Panc1 (cell line): Measurements from ENCODE around the gene INPP5A. TPM values are rescaled to one million over a fixed set of nuclear protein-coding genes. Genes with fewer than 3 reads are reported as not detected.

Experiments
- ATAC-seq: fragments of 200-7000 bp; cut with Tn5 transposase; 2 replicates; pipeline ENCODE4 v1.9.1; 2020; ENCODE audit warnings: mild to moderate bottlenecking, moderate library complexity
- BruUV-seq: library from RNA; stranded (reverse); fragments of 400-500 nt; replicated peaks from 2 replicates; lab custom pipeline; 2021; lab: Mats Ljungman, UMichigan
- CTCF ChIA-PET: fragments of 300-600 bp; sonication (Branson Sonifier 250); formaldehyde crosslinking; loops from one replicate; lab custom pipeline; 2022; ENCODE audit warnings: antibody characterized with exemption; lab: Charles Lee
- POLR2A ChIA-PET: fragments of 300-600 bp; sonication (Branson Sonifier 250); formaldehyde crosslinking; loops from one replicate; lab custom pipeline; 2022; ENCODE audit warnings: antibody characterized with exemption; lab: Charles Lee
- DNase-seq: peaks from one replicate; pipeline ENCODE4 v3.0.0-alpha.2; 2010; ENCODE audit warnings: low read depth, low spot score
- H3K27ac ChIP-seq: 2 replicates; pipeline ENCODE4 v1.5.1; 2011; ENCODE audit warnings: mild to moderate bottlenecking, low read length, inconsistent platforms
- H3K27me3 ChIP-seq: fragments of 200-500 bp; sonication (Bioruptor generic); 2 replicates; pipeline ENCODE4 v1.6.0; 2014; ENCODE audit warnings: low read length, inconsistent platforms; ENCODE audit not compliant: control insufficient read depth, insufficient read depth
- H3K36me3 ChIP-seq: fragments of 200-500 bp; sonication (Bioruptor generic); 2 replicates; pipeline ENCODE4 v1.5.1; 2014; ENCODE audit warnings: inconsistent platforms, mild to moderate bottlenecking, low read length, moderate library complexity; ENCODE audit not compliant: control insufficient read depth, insufficient read depth
- H3K4me1 ChIP-seq: 2 replicates; pipeline ENCODE4 v1.5.1; 2011; ENCODE audit warnings: inconsistent platforms, mild to moderate bottlenecking, low read length, moderate library complexity; ENCODE audit not compliant: control insufficient read depth, insufficient read depth
- H3K4me3 ChIP-seq, 2 experiments: 2 replicates each; pipeline ENCODE4 v1.5.1; 2011 to 2012; ENCODE audit warnings: low read depth in 2 of 2, low read length in 2 of 2, mild to moderate bottlenecking in 2 of 2, inconsistent platforms in 1 of 2, moderate library complexity in 1 of 2
- H3K9me3 ChIP-seq: fragments of 200-500 bp; sonication (Bioruptor generic); 2 replicates; pipeline ENCODE4 v1.5.1; 2014; ENCODE audit warnings: low read depth, mild to moderate bottlenecking, inconsistent platforms, low read length, moderate library complexity; ENCODE audit not compliant: control insufficient read depth, insufficient read depth
- CTCF ChIP-seq: fragments of 450-650 bp; IDR thresholded peaks from 2 replicates; pipeline ENCODE4 v1.5.1; 2017; ENCODE audit warnings: mild to moderate bottlenecking
- POLR2AphosphoS5 ChIP-seq: IDR thresholded peaks from 2 replicates; pipeline ENCODE4 v1.6.1; 2012; ENCODE audit warnings: mild to moderate bottlenecking, low read depth, low read length, moderate library complexity
- SIN3A ChIP-seq: IDR thresholded peaks from 2 replicates; pipeline ENCODE4 v1.6.1; 2012; ENCODE audit warnings: low read depth, mild to moderate bottlenecking, low read length, moderate library complexity, borderline replicate concordance; ENCODE audit not compliant: insufficient read depth
- TCF7L2 ChIP-seq: IDR thresholded peaks from 2 replicates; pipeline ENCODE4 v1.6.1; 2011; ENCODE audit warnings: mild to moderate bottlenecking, low read depth, low read length, inconsistent platforms
- in situ Hi-C: cut with HindIII; loops from 2 replicates; pipeline ENCODE4 v1.10.0; 2016; ENCODE audit warnings: low sequenced_read_pairs, low pct_unique_long_range_greater_than_20kb
- intact Hi-C: fragments of 100-400 bp; cut with micrococcal nuclease; formaldehyde crosslinking; loops from one replicate; pipeline ENCODE4 v1.10.0; 2022; ENCODE audit not compliant: unreplicated experiment
- total RNA-seq: library from RNA; stranded (reverse); gene quantifications from one replicate; pipeline ENCODE4 v1.2.1, GENCODE V29; 2021; ENCODE audit not compliant: unreplicated experiment
- TF ChIP-seq, protein P1 (sequence below), 2 experiments: IDR thresholded peaks; 2 replicates each; pipeline ENCODE4 v1.6.1; 2011 to 2012; ENCODE audit warnings: low read depth in 2 of 2, control low read depth in 1 of 2, low read length in 1 of 2, mild to moderate bottlenecking in 1 of 2, moderate library complexity in 1 of 2; ENCODE audit not compliant: insufficient read depth in 1 of 2

INPP5A gene
- total RNA-seq, 1 experiment from 2014 or later: 60.0 TPM

GRCh38 chr10:132788180-132788830 lies 250.7 kb downstream of the INPP5A start:
- Histone ChIP-seq H3K36me3 (no peaks in the 10 kb centered on the region), H3K4me3 (peak overlapping the region; percentile 34 to 48), H3K9me3 (no peaks in the 10 kb centered on the region), H3K27me3 (no peaks in the 10 kb centered on the region; the same call in 1 of the 2 replicates), H3K4me1 (peaks cover 7% of the 10 kb centered on the region; the same call in 1 of the 2 replicates), H3K27ac (no peak overlapping the region)
- POLR2A ChIA-PET: no interaction called here
- TF ChIP-seq, protein P1, sequence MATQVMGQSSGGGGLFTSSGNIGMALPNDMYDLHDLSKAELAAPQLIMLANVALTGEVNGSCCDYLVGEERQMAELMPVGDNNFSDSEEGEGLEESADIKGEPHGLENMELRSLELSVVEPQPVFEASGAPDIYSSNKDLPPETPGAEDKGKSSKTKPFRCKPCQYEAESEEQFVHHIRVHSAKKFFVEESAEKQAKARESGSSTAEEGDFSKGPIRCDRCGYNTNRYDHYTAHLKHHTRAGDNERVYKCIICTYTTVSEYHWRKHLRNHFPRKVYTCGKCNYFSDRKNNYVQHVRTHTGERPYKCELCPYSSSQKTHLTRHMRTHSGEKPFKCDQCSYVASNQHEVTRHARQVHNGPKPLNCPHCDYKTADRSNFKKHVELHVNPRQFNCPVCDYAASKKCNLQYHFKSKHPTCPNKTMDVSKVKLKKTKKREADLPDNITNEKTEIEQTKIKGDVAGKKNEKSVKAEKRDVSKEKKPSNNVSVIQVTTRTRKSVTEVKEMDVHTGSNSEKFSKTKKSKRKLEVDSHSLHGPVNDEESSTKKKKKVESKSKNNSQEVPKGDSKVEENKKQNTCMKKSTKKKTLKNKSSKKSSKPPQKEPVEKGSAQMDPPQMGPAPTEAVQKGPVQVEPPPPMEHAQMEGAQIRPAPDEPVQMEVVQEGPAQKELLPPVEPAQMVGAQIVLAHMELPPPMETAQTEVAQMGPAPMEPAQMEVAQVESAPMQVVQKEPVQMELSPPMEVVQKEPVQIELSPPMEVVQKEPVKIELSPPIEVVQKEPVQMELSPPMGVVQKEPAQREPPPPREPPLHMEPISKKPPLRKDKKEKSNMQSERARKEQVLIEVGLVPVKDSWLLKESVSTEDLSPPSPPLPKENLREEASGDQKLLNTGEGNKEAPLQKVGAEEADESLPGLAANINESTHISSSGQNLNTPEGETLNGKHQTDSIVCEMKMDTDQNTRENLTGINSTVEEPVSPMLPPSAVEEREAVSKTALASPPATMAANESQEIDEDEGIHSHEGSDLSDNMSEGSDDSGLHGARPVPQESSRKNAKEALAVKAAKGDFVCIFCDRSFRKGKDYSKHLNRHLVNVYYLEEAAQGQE (IDR thresholded peaks at IDR 0.05; ENCODE audit: insufficient read depth in 1 of 2, low read depth in 2 of 2, low read length in 1 of 2): no peak
- peak; percentile 79 for TF ChIP-seq CTCF
- no peak for DNase-seq
- CTCF ChIA-PET: no interaction called here
- no TSS peak for BruUV-seq
- ATAC-seq: peak; percentile 66
- in situ Hi-C loops: no loop called here
- intact Hi-C loops: loop anchor here (5.0 kb wide), 1 partner anchor 126 kb away; no protein-coding TSS in a partner anchor

GRCh38 chr10:132788831-132789219 lies 251.2 kb downstream of the INPP5A start:
- ATAC-seq: no peak
- Histone ChIP-seq H3K36me3 (no peaks in the 10 kb centered on the region), H3K27me3 (no peaks in the 10 kb centered on the region; the same call in 1 of the 2 replicates), H3K4me1 (peaks cover 8% of the 10 kb centered on the region; the same call in 1 of the 2 replicates), H3K9me3 (no peaks in the 10 kb centered on the region), H3K4me3 (peak overlapping the region in 1 of 2 experiments; percentile 48; a peak in 3 of 4 replicates), H3K27ac (no peak overlapping the region)
- POLR2A ChIA-PET: no interaction called here
- CTCF ChIA-PET: no interaction called here
- in situ Hi-C loops: no loop called here
- intact Hi-C loops: loop anchor here (5.0 kb wide), 1 partner anchor 127 kb away; no protein-coding TSS in a partner anchor
- no peak for DNase-seq
- BruUV-seq: no TSS peak
- TF ChIP-seq TCF7L2 (no peak), CTCF (no peak), SIN3A (no peak), POLR2AphosphoS5 (no peak)
- TF ChIP-seq, protein P1 (IDR thresholded peaks at IDR 0.05; ENCODE audit: insufficient read depth in 1 of 2, low read depth in 2 of 2, low read length in 1 of 2): no peak
